AG04450 (cell line): ENCODE measurements around the gene RLBP1. TPM values are rescaled to one million over a fixed set of nuclear protein-coding genes. Genes with fewer than 3 reads are reported as not detected.
A peak's percentile ranks its signal among the peaks of the same experiment; 100 is the strongest.

Source experiments
- CTCF ChIA-PET: fragments of 300-600, 350-600 bp; formaldehyde crosslinking; extraction: SDS; loops from one replicate; lab custom pipeline; 2022; ENCODE audit warnings: antibody characterized with exemption, inconsistent platforms; lab: Charles Lee
- POLR2A ChIA-PET: fragments of 350-600 bp; formaldehyde crosslinking; extraction: SDS; loops from one replicate; lab custom pipeline; 2021; ENCODE audit warnings: antibody characterized with exemption, inconsistent platforms; lab: Yijun Ruan, JAX
- DNase-seq: peaks from one replicate; pipeline ENCODE4 v3.0.0-alpha.2; 2011; ENCODE audit warnings: low read depth, low spot score
- H3K27ac ChIP-seq: one replicate; pipeline ENCODE4 v1.5.1; 2012; ENCODE audit warnings: low read depth, low read length, control low read depth
- H3K27me3 ChIP-seq: one replicate; pipeline ENCODE4 v1.6.0; 2012; ENCODE audit warnings: low read length; ENCODE audit not compliant: control insufficient read depth, insufficient read depth
- H3K4me3 ChIP-seq: 2 replicates; pipeline ENCODE4 v1.5.1; 2011; ENCODE audit warnings: mild to moderate bottlenecking, low read depth, low read length, control low read depth
- H3K9me3 ChIP-seq: 2 replicates; pipeline ENCODE4 v1.5.1; 2012; ENCODE audit warnings: low read length; ENCODE audit not compliant: control insufficient read depth, insufficient read depth
- polyA plus RNA-seq: library from polyadenylated mRNA; depleted of rRNA; stranded (reverse); fragments of >200 nt; gene quantifications from 2 replicates; pipeline ENCODE4 v1.2.3, GENCODE V29; 2011
- TF ChIP-seq, protein P1 (sequence below): IDR thresholded peaks from 2 replicates; pipeline ENCODE4 v1.5.1; 2011; ENCODE audit warnings: low read depth, low read length, control low read depth, inconsistent platforms

The RLBP1 gene
- polyA plus RNA-seq, 1 experiment = not detected

DNA sequence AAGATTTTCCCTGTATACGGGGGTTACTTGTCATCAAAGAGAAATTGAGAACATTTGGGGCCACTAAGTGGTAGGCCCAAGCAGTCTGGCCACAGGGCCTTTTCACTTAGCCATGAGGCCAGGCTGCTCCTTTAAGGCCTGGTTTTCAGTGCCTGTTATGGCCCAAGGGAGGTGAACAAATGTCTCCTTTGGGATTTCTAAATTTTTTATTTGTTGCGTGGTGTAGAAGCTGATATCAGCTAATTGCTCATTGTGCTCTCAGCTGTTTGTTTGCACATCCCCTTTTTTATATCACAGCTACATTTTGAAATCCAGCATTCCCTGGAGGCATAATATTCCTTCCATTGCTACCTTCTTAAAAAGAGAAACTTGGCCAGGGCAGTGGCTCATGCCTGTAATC, 48.5 kb downstream of the RLBP1 start:
- TF ChIP-seq, protein P1, sequence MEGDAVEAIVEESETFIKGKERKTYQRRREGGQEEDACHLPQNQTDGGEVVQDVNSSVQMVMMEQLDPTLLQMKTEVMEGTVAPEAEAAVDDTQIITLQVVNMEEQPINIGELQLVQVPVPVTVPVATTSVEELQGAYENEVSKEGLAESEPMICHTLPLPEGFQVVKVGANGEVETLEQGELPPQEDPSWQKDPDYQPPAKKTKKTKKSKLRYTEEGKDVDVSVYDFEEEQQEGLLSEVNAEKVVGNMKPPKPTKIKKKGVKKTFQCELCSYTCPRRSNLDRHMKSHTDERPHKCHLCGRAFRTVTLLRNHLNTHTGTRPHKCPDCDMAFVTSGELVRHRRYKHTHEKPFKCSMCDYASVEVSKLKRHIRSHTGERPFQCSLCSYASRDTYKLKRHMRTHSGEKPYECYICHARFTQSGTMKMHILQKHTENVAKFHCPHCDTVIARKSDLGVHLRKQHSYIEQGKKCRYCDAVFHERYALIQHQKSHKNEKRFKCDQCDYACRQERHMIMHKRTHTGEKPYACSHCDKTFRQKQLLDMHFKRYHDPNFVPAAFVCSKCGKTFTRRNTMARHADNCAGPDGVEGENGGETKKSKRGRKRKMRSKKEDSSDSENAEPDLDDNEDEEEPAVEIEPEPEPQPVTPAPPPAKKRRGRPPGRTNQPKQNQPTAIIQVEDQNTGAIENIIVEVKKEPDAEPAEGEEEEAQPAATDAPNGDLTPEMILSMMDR = no peak
- Histone ChIP-seq H3K27ac (no peak overlapping the region), H3K9me3 (no peaks in the 10 kb centered on the region), H3K4me3 (no peak overlapping the region), H3K27me3 (no peaks in the 10 kb centered on the region)
- no peak for DNase-seq
- CTCF ChIA-PET = interaction anchor here (0.8 to 5.7 kb wide), 5 partner anchors 26 to 268 kb away, joined by 3 to 134 read pairs (median 3); no protein-coding TSS in a partner anchor
- POLR2A ChIA-PET = no interaction called here

DNA sequence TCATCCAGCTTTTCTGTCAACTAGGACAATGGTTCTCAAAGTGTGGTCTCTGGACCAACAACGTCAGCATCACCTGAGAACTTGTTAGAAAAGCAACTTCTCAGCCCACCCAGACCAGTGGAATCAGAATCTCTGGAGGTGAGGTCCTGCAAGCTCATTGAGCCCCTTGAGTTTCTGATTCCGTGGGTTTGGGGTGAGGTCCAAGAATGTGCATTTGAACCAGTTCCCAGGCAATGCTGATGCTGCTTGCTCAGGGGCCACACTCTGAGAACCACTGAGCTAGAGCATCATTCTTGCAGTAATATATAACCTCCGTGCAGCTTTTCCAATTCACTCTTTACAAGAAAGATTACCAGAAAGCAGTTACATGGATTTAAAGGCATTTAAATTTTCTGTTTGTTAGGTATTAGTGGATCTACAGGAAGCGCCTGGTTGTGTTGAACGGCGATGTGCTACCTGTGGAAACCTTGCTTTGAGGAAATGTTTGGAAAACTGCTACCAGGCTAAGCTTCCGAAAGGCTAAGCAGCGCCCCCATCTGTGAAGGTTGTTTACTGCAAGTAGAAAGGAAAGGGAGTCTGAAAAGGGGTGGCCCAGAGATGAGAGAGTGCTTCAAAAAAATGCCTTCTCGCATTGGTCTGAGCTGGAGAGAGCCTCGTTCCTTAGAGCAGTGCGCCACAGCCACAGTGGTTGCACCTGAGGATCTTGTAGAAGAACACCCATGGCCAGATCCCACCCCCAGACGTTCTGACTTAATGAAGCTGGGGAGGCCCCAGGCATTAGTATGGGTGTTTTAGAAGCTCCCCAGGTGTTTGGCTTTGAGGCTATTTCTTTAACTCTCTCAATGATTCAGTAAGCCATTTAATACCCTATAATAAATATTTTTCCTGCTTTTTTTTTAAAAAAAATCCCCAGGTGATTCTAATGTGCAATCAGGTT, 50.0 kb downstream of the RLBP1 start:
- H3K4me3 ChIP-seq = no peak overlapping the region
- no peaks in the 10 kb centered on the region for H3K27me3 ChIP-seq
- DNase-seq = no peak
- H3K9me3 ChIP-seq = no peaks in the 10 kb centered on the region
- H3K27ac ChIP-seq = no peak overlapping the region
- ChIA-PET CTCF (interaction anchor here (0.8 to 5.7 kb wide), 27 partner anchors 10 to 293 kb away, joined by 3 to 134 read pairs (median 6); partner anchors contain the start of gene ABHD2), POLR2A (no interaction called here)
- TF ChIP-seq, protein P1 = peak; percentile 72

DNA sequence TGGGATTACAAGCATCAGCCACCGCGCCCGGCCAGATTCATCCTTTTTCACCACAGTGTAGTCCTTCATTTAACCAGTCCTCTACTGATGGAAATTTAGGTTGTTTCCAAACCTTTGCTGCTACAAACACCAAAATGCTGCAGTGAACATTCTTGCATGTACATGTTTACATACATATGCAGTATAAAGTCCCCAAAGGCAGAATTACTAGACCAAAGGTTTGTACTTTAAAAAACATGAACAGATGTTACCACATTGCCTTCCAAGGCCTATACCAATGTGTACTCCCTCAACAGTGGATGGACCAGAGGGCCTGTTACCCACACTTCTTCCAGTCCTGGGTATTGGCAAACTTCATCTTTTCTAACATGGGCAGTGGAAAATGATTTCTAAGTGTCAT, 51.0 kb downstream of the RLBP1 start:
- no peak for DNase-seq
- TF ChIP-seq, protein P1 = no peak
- POLR2A ChIA-PET = no interaction called here
- no peak overlapping the region for H3K4me3 ChIP-seq
- H3K9me3 ChIP-seq = no peaks in the 10 kb centered on the region
- H3K27me3 ChIP-seq = no peaks in the 10 kb centered on the region
- no peak overlapping the region for H3K27ac ChIP-seq
- CTCF ChIA-PET = interaction anchor here (1.6 to 5.7 kb wide), 4 partner anchors 16 to 111 kb away, joined by 9 to 134 read pairs (median 12); partner anchors contain the start of gene ABHD2

DNA sequence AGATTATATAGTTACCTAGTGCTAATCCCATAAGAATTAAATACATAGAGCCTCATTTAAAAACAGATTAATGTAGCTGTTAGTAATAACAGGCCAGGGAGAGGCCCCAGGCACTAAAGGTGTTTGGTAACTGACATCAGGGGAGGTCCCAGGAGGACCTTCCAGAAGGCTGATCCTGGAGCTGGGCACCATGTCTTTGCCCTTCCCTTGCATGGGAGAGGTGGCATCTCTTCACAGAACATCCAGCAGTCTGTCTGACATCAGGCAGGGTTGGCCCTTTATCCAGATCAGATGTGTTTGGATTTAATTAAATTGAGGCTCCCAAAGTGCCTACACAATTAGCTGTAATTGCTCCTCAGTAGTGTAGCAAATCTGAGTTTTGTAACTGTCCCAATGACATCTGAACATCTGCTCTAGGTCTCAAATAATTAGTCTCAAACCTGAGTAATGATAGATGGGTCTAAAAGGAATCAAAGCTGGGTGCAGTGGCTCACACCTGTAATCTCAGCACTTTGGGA, 53.0 kb downstream of the RLBP1 start:
- H3K27me3 ChIP-seq = no peaks in the 10 kb centered on the region
- POLR2A ChIA-PET = interaction anchor here (0.7 kb wide), 1 partner anchor 80 kb away, joined by 3 read pairs; the partner anchor contains the start of gene ABHD2
- peak overlapping the region; percentile 58 for H3K27ac ChIP-seq
- no peak for DNase-seq
- TF ChIP-seq, protein P1 = no peak
- CTCF ChIA-PET = interaction anchor here (0.6 to 4.6 kb wide), 7 partner anchors 10 to 111 kb away, joined by 3 to 46 read pairs (median 4); no protein-coding TSS in a partner anchor
- H3K4me3 ChIP-seq = no peak overlapping the region
- no peaks in the 10 kb centered on the region for H3K9me3 ChIP-seq
